SH-SY5Y (cell line): Measurements from ENCODE around the gene TRPV5.

ENCODE experiments used
- GATA2 ChIP-seq: IDR thresholded peaks from 2 replicates; pipeline ENCODE4 v1.6.1; 2011; ENCODE audit warnings: mild to moderate bottlenecking, low read depth, low read length
- GATA3 ChIP-seq: IDR thresholded peaks from 2 replicates; pipeline ENCODE4 v1.6.1; 2011; ENCODE audit warnings: low read depth, mild to moderate bottlenecking, low read length, moderate library complexity

DNA sequence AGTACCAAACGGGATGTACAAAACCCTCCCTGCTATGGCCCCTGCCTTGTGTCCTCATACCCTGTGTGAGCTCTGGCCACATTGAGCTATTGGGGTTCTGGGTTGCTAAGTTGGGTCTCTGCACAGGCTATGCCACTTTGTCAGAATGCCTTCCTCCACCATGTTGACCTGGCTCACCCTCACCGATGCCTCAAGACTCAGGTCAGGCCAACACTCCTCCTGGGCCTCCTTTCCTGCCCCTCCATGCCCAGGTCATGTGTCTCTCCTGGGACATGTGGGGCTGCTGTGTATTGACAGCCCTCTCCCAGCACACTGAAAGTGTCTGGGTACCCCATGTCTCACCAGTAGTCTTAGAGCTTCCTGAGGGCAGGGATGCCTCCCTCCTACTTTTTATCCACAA is 14.6 kb downstream of the TRPV5 start:
- TF ChIP-seq GATA2 = no peak
- no peak for TF ChIP-seq GATA3
